ENCODE data around the gene BCAN. TPM values are rescaled to one million over a fixed set of nuclear protein-coding genes. Genes with fewer than 3 reads are reported as not detected.
A peak's percentile ranks its signal among the peaks of the same experiment; 100 is the strongest.

BCAN gene
- total and polyA plus RNA-seq, 2 of the 8 experiments (the other 6 are each of a cell fraction or from before 2014, with no cell fraction given): 4.5 to 24.0 TPM

DNA sequence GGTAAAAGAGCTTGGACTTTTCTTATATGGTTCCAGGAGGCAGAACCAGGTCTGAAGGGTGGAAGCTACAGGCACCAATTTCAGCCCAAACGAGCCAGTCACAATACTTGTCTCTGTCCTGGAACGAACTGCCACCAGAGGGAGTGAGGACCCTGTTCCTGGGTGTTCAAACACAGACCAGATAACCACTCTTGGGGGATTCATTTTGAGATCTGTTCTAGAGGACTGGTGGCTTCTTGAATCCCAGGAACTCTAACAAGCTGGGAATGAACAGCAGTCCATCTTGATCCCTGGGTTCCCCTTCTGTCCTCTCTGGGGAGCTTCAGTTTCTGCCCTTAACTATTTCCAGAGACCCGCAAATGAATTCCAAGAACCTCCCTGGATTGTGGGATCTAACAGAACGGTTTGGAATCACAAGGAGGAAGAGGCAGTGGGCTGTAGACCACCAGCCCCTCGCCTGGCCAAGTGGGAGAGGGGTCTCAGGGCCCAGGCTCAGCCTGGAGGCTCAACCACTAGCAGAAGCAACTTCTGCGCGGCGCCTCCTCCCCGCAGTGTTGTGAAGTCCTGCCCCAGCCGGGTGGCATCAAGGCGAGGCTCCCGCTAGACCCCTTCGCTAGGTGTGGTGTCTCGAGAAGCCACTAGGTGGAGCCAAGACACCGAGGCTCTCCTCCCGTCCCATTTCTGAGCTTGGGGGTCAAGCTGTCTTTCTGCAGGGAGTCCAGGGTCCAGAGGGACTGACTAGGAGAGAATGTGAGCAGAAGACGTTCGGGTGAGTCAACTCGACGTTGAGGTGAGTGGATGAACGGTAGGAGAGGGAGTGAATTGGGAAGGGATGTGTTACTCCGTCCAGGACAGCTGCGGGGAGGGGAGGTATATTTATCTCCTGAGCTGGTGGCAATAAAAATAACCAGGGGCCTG lies 47.4 kb downstream of the BCAN start (continued):
- TF ChIP-seq EGR1 (IDR thresholded peaks at IDR 0.05; ENCODE audit: borderline replicate concordance, low read depth, low read length) (0 out of 2 replicates have a peak, but pooled peaks have one; percentile 36), CEBPB (IDR thresholded peaks at IDR 0.05; ENCODE audit: low read depth, low read length) (no peak), CTBP2 (IDR thresholded peaks at IDR 0.05; ENCODE audit: borderline replicate concordance, insufficient read depth, insufficient read length, low read length) (peak; percentile 38), TBP (IDR thresholded peaks at IDR 0.05; ENCODE audit: low read depth, low read length) (no peak), HDAC6 (IDR thresholded peaks at IDR 0.05; ENCODE audit: low read depth, low read length) (no peak), SUZ12 (IDR thresholded peaks at IDR 0.05; ENCODE audit: low read length) (no peak), CBX8 (IDR thresholded peaks at IDR 0.05; ENCODE audit: borderline replicate concordance, low read depth, low read length) (no peak), ZNF274 (IDR thresholded peaks at IDR 0.05; ENCODE audit: borderline replicate concordance, extremely low read depth, low read length) (no peak), RBBP5 (IDR thresholded peaks at IDR 0.05; ENCODE audit: borderline replicate concordance, low read depth, low read length) (0 out of 2 replicates have a peak, but pooled peaks have one; percentile 29), JUN (IDR thresholded peaks at IDR 0.05; ENCODE audit: low read depth, low read length) (no peak), NRF1 (IDR thresholded peaks at IDR 0.05; ENCODE audit: low read depth, low read length) (no peak), RFX5 (IDR thresholded peaks at IDR 0.05; ENCODE audit: borderline replicate concordance, low read depth, low read length) (no peak), NANOG (IDR thresholded peaks at IDR 0.05; ENCODE audit: insufficient read depth, low read depth, low read length, poor library complexity, severe bottlenecking) (no peak), EP300 (IDR thresholded peaks at IDR 0.05; ENCODE audit: borderline replicate concordance in 1 of 2, low read depth in 2 of 2, low read length in 2 of 2) (no peak; a peak in 1 of 3 replicates), SIN3A (conservative IDR thresholded peaks at IDR 0.05 in 1 of 2, IDR thresholded peaks at IDR 0.05 in 1 of 2; ENCODE audit: low read depth in 1 of 2, low read length in 2 of 2) (peak in 1 of 2 experiments; percentile 88; a peak in 2 of 4 replicates), POLR2AphosphoS5 (IDR thresholded peaks at IDR 0.05; ENCODE audit: low read depth, low read length) (0 out of 2 replicates have a peak, but pooled peaks have one; percentile 29), SAP30 (IDR thresholded peaks at IDR 0.05; ENCODE audit: insufficient read depth, insufficient replicate concordance, low read length) (no peak), KDM1A (IDR thresholded peaks at IDR 0.05; ENCODE audit: borderline replicate concordance, low read length) (no peak)
- TF ChIP-seq, protein P1, sequence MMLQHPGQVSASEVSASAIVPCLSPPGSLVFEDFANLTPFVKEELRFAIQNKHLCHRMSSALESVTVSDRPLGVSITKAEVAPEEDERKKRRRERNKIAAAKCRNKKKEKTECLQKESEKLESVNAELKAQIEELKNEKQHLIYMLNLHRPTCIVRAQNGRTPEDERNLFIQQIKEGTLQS (IDR thresholded peaks at IDR 0.05; ENCODE audit: insufficient read depth, low read depth, low read length): no peak
- TF ChIP-seq, protein P2, sequence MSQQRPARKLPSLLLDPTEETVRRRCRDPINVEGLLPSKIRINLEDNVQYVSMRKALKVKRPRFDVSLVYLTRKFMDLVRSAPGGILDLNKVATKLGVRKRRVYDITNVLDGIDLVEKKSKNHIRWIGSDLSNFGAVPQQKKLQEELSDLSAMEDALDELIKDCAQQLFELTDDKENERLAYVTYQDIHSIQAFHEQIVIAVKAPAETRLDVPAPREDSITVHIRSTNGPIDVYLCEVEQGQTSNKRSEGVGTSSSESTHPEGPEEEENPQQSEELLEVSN (IDR thresholded peaks at IDR 0.05): no peak

Data from H1 (cell line).